ENCODE measurements around the gene SND1.

DNA sequence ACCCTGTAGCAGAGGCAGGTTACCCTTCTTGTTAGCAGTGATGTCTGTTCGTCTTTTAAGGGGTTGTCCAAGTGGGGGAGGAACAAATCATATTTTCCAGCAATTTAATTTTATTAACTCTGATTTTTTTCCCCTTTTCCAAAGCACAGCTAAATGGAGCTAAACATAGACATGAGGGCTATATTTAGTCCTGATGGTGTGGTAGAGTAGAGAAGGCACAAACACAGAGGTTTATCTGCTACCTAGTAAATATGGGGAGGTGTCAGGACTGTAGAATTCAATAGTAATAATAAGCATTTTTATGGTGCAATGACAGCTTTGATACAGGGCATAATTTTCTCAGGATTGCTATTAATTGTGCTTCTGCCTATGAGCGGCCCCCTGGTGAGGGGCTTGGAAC is 356.8 kb downstream of the SND1 start:
- TF ChIP-seq, protein P1, sequence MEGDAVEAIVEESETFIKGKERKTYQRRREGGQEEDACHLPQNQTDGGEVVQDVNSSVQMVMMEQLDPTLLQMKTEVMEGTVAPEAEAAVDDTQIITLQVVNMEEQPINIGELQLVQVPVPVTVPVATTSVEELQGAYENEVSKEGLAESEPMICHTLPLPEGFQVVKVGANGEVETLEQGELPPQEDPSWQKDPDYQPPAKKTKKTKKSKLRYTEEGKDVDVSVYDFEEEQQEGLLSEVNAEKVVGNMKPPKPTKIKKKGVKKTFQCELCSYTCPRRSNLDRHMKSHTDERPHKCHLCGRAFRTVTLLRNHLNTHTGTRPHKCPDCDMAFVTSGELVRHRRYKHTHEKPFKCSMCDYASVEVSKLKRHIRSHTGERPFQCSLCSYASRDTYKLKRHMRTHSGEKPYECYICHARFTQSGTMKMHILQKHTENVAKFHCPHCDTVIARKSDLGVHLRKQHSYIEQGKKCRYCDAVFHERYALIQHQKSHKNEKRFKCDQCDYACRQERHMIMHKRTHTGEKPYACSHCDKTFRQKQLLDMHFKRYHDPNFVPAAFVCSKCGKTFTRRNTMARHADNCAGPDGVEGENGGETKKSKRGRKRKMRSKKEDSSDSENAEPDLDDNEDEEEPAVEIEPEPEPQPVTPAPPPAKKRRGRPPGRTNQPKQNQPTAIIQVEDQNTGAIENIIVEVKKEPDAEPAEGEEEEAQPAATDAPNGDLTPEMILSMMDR (conservative IDR thresholded peaks at IDR 0.05 in 1 of 2, IDR thresholded peaks at IDR 0.05 in 1 of 2; ENCODE audit: low read depth in 1 of 2, low read length in 2 of 2): no peak
- TF ChIP-seq EZH2 (IDR thresholded peaks at IDR 0.05; ENCODE audit: low read length, missing control alignments): no peak
